H1 (cell line): Measurements from ENCODE around the gene NEUROD4. TPM values are rescaled to one million over a fixed set of nuclear protein-coding genes. Genes with fewer than 3 reads are reported as not detected.

Experiments
- CTCF ChIA-PET: fragments of 300-600 bp; sonication (Branson Sonifier 250); formaldehyde crosslinking; loops from one replicate; lab custom pipeline; 2021; ENCODE audit not compliant: partially characterized antibody; lab: Charles Lee
- POLR2A ChIA-PET: fragments of 300-600 bp; sonication (Branson Sonifier 250); formaldehyde crosslinking; loops from one replicate; lab custom pipeline; 2021; ENCODE audit warnings: inconsistent platforms; ENCODE audit not compliant: partially characterized antibody; lab: Charles Lee
- DNase-seq, 2 experiments: peaks; one replicate each; pipeline versions ENCODE4 v3.0.0 to v3.0.0-alpha.2; 2010 to 2022; ENCODE audit warnings: low spot score in 2 of 2, low read depth in 1 of 2, mixed read lengths in 1 of 2
- FAIRE-seq: peaks from 2 replicates; lab custom pipeline; 2011; peaks lifted over from hg19 to GRCh38; lab: Jason Lieb, UNC
- H2AFZ ChIP-seq: 2 replicates; pipeline ENCODE4 v1.8.1; 2012; ENCODE audit warnings: low read length, inconsistent platforms
- H2AK5ac ChIP-seq: 2 replicates; pipeline ENCODE4 v1.6.1; 2013; ENCODE audit warnings: low read depth, low read length
- H2BK120ac ChIP-seq: replicated peaks from 2 replicates; pipeline ENCODE3; 2013; ENCODE audit warnings: low read depth, low read length, inconsistent platforms
- H2BK12ac ChIP-seq: 2 replicates; pipeline ENCODE4 v1.6.1; 2013; ENCODE audit warnings: low read depth, low read length
- H2BK15ac ChIP-seq: 2 replicates; pipeline ENCODE4 v1.6.1; 2013; ENCODE audit warnings: low read length
- H2BK20ac ChIP-seq: 2 replicates; pipeline ENCODE4 v1.6.1; 2013; ENCODE audit warnings: low read length
- H2BK5ac ChIP-seq: 2 replicates; pipeline ENCODE4 v1.6.1; 2013; ENCODE audit warnings: low read depth, low read length
- H3K14ac ChIP-seq: 2 replicates; pipeline ENCODE4 v1.6.1; 2013; ENCODE audit warnings: inconsistent platforms; ENCODE audit not compliant: insufficient read length
- H3K18ac ChIP-seq: 2 replicates; pipeline ENCODE4 v1.6.1; 2013; ENCODE audit warnings: low read length; ENCODE audit errors: extremely low read depth
- H3K23ac ChIP-seq: 2 replicates; pipeline ENCODE4 v1.6.1; 2013; ENCODE audit warnings: inconsistent platforms; ENCODE audit not compliant: insufficient read length
- H3K23me2 ChIP-seq: 2 replicates; pipeline ENCODE4 v1.6.1; 2013; ENCODE audit warnings: low read depth, low read length
- H3K27ac ChIP-seq: 2 replicates; pipeline ENCODE4 v1.6.1; 2011; ENCODE audit warnings: low read depth, low read length, inconsistent platforms
- H3K27me3 ChIP-seq, 4 experiments: replicated peaks in 1 of 4; 1 replicate in 1 of 4; 2 replicates in 3 of 4; pipeline versions ENCODE4 v1.6.1 to v1.8.1; 2011 to 2013; ENCODE audit warnings: low read length in 3 of 4, mild to moderate bottlenecking in 3 of 4, inconsistent platforms in 2 of 4, mixed read lengths in 2 of 4, moderate library complexity in 1 of 4; ENCODE audit not compliant: control insufficient read depth in 3 of 4, insufficient read depth in 3 of 4; ENCODE audit errors: extremely low read depth in 1 of 4
- H3K36me3 ChIP-seq, 4 experiments: 2 replicates each; pipeline versions ENCODE4 v1.6.1 to v1.8.1; 2011 to 2013; ENCODE audit warnings: mild to moderate bottlenecking in 4 of 4, low read length in 3 of 4, moderate library complexity in 2 of 4, control low read depth in 1 of 4, inconsistent platforms in 1 of 4; ENCODE audit not compliant: insufficient read depth in 4 of 4, control insufficient read depth in 2 of 4
- H3K4ac ChIP-seq: replicated peaks from 2 replicates; pipeline ENCODE3; 2013; ENCODE audit warnings: low read length, low read depth, mixed read lengths, inconsistent platforms; ENCODE audit not compliant: insufficient read length
- H3K4me1 ChIP-seq, 4 experiments: replicated peaks in 1 of 4; 1 replicate in 1 of 4; 2 replicates in 3 of 4; pipeline versions ENCODE4 v1.6.1 to v1.8.1; 2011 to 2013; ENCODE audit warnings: low read length in 3 of 4, inconsistent platforms in 2 of 4, mixed read lengths in 1 of 4; ENCODE audit not compliant: insufficient read depth in 4 of 4, control insufficient read depth in 3 of 4
- H3K4me2 ChIP-seq, 2 experiments: 2 replicates each; pipeline versions ENCODE4 v1.6.1 to v1.8.1; 2011 to 2013; ENCODE audit warnings: low read depth in 2 of 2, low read length in 2 of 2, control low read depth in 1 of 2, inconsistent platforms in 1 of 2, mild to moderate bottlenecking in 1 of 2; ENCODE audit not compliant: insufficient read depth in 1 of 2
- H3K4me3 ChIP-seq, 4 experiments: fragments of 200-600, 300-600 bp in 1 of 4; sonication (generic), shearing (Covaris generic), sonication (Bioruptor Twin) in 1 of 4; 2 replicates each; pipeline versions ENCODE4 v1.5.1 to v1.8.1; 2011 to 2016; ENCODE audit warnings: low read length in 4 of 4, low read depth in 3 of 4, control low read depth in 2 of 4, inconsistent platforms in 2 of 4, mild to moderate bottlenecking in 2 of 4, mixed read lengths in 1 of 4, moderate library complexity in 1 of 4; ENCODE audit not compliant: insufficient read depth in 2 of 4; ENCODE audit errors: extremely low read depth in 1 of 4
- H3K56ac ChIP-seq: replicated peaks from 2 replicates; pipeline ENCODE3; 2013; ENCODE audit warnings: low read depth, mild to moderate bottlenecking, mixed read lengths, low read length, inconsistent platforms; ENCODE audit not compliant: insufficient read length
- H3K79me1 ChIP-seq: 2 replicates; pipeline ENCODE4 v1.6.1; 2013; ENCODE audit warnings: low read depth, low read length, control low read depth
- H3K79me2 ChIP-seq, 2 experiments: 2 replicates each; pipeline versions ENCODE4 v1.6.1 to v1.8.1; 2012 to 2013; ENCODE audit warnings: low read length in 2 of 2, mild to moderate bottlenecking in 2 of 2, inconsistent platforms in 1 of 2; ENCODE audit not compliant: insufficient read depth in 2 of 2, control insufficient read depth in 1 of 2
- H3K9ac ChIP-seq, 4 experiments: replicated peaks in 1 of 4; 1 replicate in 1 of 4; 2 replicates in 3 of 4; pipeline versions ENCODE4 v1.6.1 to v1.8.1; 2011 to 2013; ENCODE audit warnings: low read depth in 3 of 4, low read length in 3 of 4, control low read depth in 2 of 4, mild to moderate bottlenecking in 2 of 4, moderate library complexity in 2 of 4, inconsistent platforms in 1 of 4; ENCODE audit errors: extremely low read depth in 1 of 4
- H3K9me3 ChIP-seq, 2 experiments: 2 replicates each; pipeline versions ENCODE4 v1.6.1 to v1.8.1; 2012 to 2013; ENCODE audit warnings: mild to moderate bottlenecking in 2 of 2, moderate library complexity in 2 of 2, control low read depth in 1 of 2, inconsistent platforms in 1 of 2, low read depth in 1 of 2, low read length in 1 of 2, mixed read lengths in 1 of 2; ENCODE audit not compliant: insufficient read depth in 2 of 2
- H4K20me1 ChIP-seq, 2 experiments: replicated peaks in 1 of 2; 2 replicates each; pipeline versions ENCODE3 to v1.8.1; 2011 to 2013; ENCODE audit warnings: inconsistent platforms in 2 of 2, low read length in 2 of 2, mild to moderate bottlenecking in 1 of 2; ENCODE audit not compliant: insufficient read depth in 2 of 2, control insufficient read depth in 1 of 2
- H4K5ac ChIP-seq: 2 replicates; pipeline ENCODE4 v1.6.1; 2013; ENCODE audit warnings: low read length, low read depth, mixed read lengths, inconsistent platforms; ENCODE audit not compliant: insufficient read length
- H4K8ac ChIP-seq: 2 replicates; pipeline ENCODE4 v1.8.0; 2013; ENCODE audit warnings: mild to moderate bottlenecking, moderate library complexity, low read length, inconsistent platforms; ENCODE audit not compliant: insufficient read depth; ENCODE audit errors: extremely low read depth
- H4K91ac ChIP-seq: replicated peaks from 2 replicates; pipeline ENCODE3; 2013; ENCODE audit warnings: low read length, mixed read lengths, inconsistent platforms; ENCODE audit not compliant: insufficient read length
- CEBPB ChIP-seq: IDR thresholded peaks from 2 replicates; pipeline ENCODE4 v1.6.1; 2012; ENCODE audit warnings: low read depth, low read length
- WGBS, 2 experiments: shearing (Covaris generic) in 1 of 2; methylation state at CpG; one replicate each; pipeline versions ENCODE4 v1.1.6 to v1.1.7; 2013 to 2015; ENCODE audit warnings: low lambda C conversion rate in 2 of 2, mixed read lengths in 2 of 2, inconsistent platforms in 1 of 2, low coverage in 1 of 2, missing lambda C conversion rate in 1 of 2; ENCODE audit not compliant: insufficient replicate concordance in 2 of 2, insufficient coverage in 1 of 2, insufficient read length in 1 of 2; ENCODE audit errors: extremely low coverage in 1 of 2, missing lambda C conversion rate in 1 of 2; 5-methylcytosine and 5-hydroxymethylcytosine counted together
- polyA plus RNA-seq, 7 experiments: library from polyadenylated mRNA; depleted of rRNA in 3 of 7; stranded (reverse) in 5 of 7; unstranded in 2 of 7; fragments of >200 nt in 5 of 7; fragments of 200-250 nt in 2 of 7; gene quantifications; 1 replicate in 5 of 7; 2 replicates in 1 of 7; 4 replicates in 1 of 7; pipeline versions ENCODE4 v1.2.1 to v1.2.3, GENCODE V29; 2011 to 2013; ENCODE audit warnings: missing spikeins in 2 of 7, mixed read lengths in 2 of 7
- total RNA-seq: library from RNA; stranded (reverse); fragmentation: NEBNext Ultra II Directional; extraction: Animal tissue kit (Norgen Biotek cat#: 25700); gene quantifications from 2 replicates; pipeline ENCODE4 v1.2.1, GENCODE V29; 2021
- TF ChIP-seq, protein P1 (sequence below), 3 experiments: IDR thresholded peaks; 1 replicate in 2 of 3; 2 replicates in 1 of 3; pipeline versions ENCODE4 v1.5.1 to v1.6.1; 2011; ENCODE audit warnings: low read length in 3 of 3, mild to moderate bottlenecking in 3 of 3, inconsistent platforms in 2 of 3, low read depth in 1 of 3, moderate library complexity in 1 of 3; ENCODE audit not compliant: insufficient read depth in 1 of 3; ENCODE audit errors: control extremely low read depth in 1 of 3

Gene NEUROD4
- total and polyA plus RNA-seq, 2 of the 8 experiments (the other 6 are each of a cell fraction or from before 2014, with no cell fraction given) = not detected

DNA sequence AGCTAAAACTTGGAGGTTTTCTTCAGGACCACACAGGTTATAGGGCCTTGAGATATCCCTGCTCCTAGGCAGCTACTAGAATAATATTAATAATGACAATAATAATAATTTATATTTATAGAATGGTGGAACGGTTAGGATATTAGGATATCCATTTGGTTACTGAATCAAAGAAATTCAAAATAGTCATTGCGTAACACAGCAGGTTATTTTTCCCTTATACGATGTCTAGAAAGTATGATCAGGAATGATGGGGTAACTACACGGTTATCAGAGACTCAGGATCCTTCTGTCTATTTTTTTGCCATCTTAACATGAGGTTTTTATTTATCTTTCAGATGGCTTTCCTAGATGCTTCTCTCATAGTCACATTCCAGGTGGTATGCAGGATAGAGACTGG is 39.0 kb downstream of the NEUROD4 start:
- H3K18ac ChIP-seq = no peak overlapping the region
- WGBS, 2 experiments = 92% methylated on average over 4 of the region's 4 CpGs; no CpG with 5 or more reads in 1 of the 2 experiments
- no peak overlapping the region for H3K4ac ChIP-seq
- H2BK12ac ChIP-seq = no peak overlapping the region
- no peak overlapping the region for H3K4me3 ChIP-seq
- no peak overlapping the region for H3K27ac ChIP-seq
- H3K14ac ChIP-seq = no peak overlapping the region
- H3K4me2 ChIP-seq = no peak overlapping the region
- H3K79me2 ChIP-seq = no peaks in the 10 kb centered on the region
- H3K27me3 ChIP-seq = no peaks in the 10 kb centered on the region
- no peaks in the 10 kb centered on the region for H3K36me3 ChIP-seq
- no peak overlapping the region for H3K23ac ChIP-seq
- H3K9me3 ChIP-seq = no peaks in the 10 kb centered on the region
- no peak overlapping the region for H2AK5ac ChIP-seq
- DNase-seq (no peak), FAIRE-seq (no peak)
- no peak overlapping the region for H4K8ac ChIP-seq
- no peak overlapping the region for H2BK5ac ChIP-seq
- TF ChIP-seq, protein P1, sequence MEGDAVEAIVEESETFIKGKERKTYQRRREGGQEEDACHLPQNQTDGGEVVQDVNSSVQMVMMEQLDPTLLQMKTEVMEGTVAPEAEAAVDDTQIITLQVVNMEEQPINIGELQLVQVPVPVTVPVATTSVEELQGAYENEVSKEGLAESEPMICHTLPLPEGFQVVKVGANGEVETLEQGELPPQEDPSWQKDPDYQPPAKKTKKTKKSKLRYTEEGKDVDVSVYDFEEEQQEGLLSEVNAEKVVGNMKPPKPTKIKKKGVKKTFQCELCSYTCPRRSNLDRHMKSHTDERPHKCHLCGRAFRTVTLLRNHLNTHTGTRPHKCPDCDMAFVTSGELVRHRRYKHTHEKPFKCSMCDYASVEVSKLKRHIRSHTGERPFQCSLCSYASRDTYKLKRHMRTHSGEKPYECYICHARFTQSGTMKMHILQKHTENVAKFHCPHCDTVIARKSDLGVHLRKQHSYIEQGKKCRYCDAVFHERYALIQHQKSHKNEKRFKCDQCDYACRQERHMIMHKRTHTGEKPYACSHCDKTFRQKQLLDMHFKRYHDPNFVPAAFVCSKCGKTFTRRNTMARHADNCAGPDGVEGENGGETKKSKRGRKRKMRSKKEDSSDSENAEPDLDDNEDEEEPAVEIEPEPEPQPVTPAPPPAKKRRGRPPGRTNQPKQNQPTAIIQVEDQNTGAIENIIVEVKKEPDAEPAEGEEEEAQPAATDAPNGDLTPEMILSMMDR (IDR thresholded peaks at IDR 0.05; ENCODE audit: control extremely low read depth in 1 of 3, insufficient read depth in 1 of 3, low read depth in 1 of 3, low read length in 3 of 3) = no peak
- 0 out of 2 replicates have a peak, but pooled peaks have one; percentile 30 for TF ChIP-seq CEBPB
- peaks cover 0 to 6% (median 0%) of the 10 kb centered on the region in 4 experiments; a peak in 2 of 7 replicates for H3K4me1 ChIP-seq
- no peak overlapping the region for H3K56ac ChIP-seq
- no peaks in the 10 kb centered on the region; the same call in 1 of the 2 replicates for H3K23me2 ChIP-seq
- POLR2A ChIA-PET = interaction anchor here (1.3 kb wide), 1 partner anchor 13 kb away, joined by 3 read pairs; no protein-coding TSS in a partner anchor
- no peaks in the 10 kb centered on the region for H3K79me1 ChIP-seq
- no peak overlapping the region for H4K91ac ChIP-seq
- H2AFZ ChIP-seq = no peak overlapping the region
- H4K20me1 ChIP-seq = no peaks in the 10 kb centered on the region
- no peak overlapping the region for H2BK15ac ChIP-seq
- CTCF ChIA-PET = interaction anchor here (1.3 to 2.1 kb wide), 5 partner anchors 9 to 88 kb away, joined by 3 to 12 read pairs (median 7); no protein-coding TSS in a partner anchor
- H3K9ac ChIP-seq = no peak overlapping the region
- no peak overlapping the region for H2BK120ac ChIP-seq
- no peak overlapping the region for H2BK20ac ChIP-seq
- no peak overlapping the region for H4K5ac ChIP-seq
